SU-DHL-6 (cell line): ENCODE results near the gene CEP104.

ENCODE experiments used
- EZH2phosphoT487 ChIP-seq: fragments of 200-600 bp; sonication (generic), shearing (Covaris generic); conservative IDR thresholded peaks from 2 replicates; pipeline ENCODE4 v1.6.1; 2018; ENCODE audit warnings: mild to moderate bottlenecking, antibody characterized with exemption, low read length, moderate library complexity, mixed read lengths
- TF ChIP-seq, protein P1 (sequence below): fragments of 200-600 bp; sonication (generic); IDR thresholded peaks from one replicate; pipeline ENCODE4 v1.5.1; 2017; ENCODE audit warnings: antibody characterized with exemption, mild to moderate bottlenecking, low read length, moderate library complexity; ENCODE audit not compliant: insufficient read depth, poor library complexity, severe bottlenecking

DNA sequence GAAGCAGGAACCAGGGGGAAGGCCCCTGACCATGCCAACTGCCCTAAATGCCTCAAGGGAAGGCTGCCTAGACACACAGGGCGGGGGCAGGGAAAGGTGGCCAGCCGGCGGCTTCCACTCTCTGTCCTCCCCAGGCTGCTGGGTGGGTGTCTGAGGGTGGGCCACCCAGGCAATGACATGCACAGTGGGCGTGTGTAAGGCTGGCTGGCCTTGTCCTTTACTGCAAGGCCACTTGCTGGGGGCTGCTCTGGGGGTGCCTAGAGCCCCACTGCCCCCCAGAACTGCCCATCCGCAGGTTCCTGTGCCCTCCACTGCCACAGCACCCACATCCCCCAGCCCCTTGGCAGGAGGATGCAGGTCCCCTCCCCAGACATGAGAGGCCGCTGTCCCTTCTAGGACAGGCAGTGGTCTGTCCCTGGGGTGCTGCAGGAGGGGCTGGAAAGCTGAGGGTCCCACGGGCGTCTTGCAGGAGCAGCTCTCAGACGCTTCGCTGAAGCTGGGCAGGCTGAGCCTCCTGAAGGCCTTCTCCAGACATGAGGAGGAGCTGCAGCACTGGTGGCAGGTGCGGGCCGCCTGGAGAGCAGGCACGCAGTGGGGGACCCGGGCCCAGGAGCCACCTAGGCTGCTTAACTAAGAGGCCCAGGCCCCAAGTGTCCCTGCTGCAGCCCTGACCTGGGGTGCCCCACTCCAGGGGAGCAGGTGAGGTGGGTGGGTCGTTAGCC, 94.7 kb downstream of the CEP104 start:
- TF ChIP-seq, protein P1, sequence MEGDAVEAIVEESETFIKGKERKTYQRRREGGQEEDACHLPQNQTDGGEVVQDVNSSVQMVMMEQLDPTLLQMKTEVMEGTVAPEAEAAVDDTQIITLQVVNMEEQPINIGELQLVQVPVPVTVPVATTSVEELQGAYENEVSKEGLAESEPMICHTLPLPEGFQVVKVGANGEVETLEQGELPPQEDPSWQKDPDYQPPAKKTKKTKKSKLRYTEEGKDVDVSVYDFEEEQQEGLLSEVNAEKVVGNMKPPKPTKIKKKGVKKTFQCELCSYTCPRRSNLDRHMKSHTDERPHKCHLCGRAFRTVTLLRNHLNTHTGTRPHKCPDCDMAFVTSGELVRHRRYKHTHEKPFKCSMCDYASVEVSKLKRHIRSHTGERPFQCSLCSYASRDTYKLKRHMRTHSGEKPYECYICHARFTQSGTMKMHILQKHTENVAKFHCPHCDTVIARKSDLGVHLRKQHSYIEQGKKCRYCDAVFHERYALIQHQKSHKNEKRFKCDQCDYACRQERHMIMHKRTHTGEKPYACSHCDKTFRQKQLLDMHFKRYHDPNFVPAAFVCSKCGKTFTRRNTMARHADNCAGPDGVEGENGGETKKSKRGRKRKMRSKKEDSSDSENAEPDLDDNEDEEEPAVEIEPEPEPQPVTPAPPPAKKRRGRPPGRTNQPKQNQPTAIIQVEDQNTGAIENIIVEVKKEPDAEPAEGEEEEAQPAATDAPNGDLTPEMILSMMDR, result no peak
- TF ChIP-seq EZH2phosphoT487, result no peak
